Activated CD8-positive, alpha-beta memory T cell treated with anti-CD3 and anti-CD28 coated beads for 36 hours (primary cell): Measurements from ENCODE around the gene PHLDA3. TPM values are rescaled to one million over a fixed set of nuclear protein-coding genes. Genes with fewer than 3 reads are reported as not detected.

Experiments
- CTCF ChIA-PET: fragments of 350-600 bp; sonication (Branson Sonifier 250); formaldehyde crosslinking; loops from one replicate; lab custom pipeline; 2021; ENCODE audit warnings: antibody characterized with exemption; lab: Charles Lee
- POLR2A ChIA-PET: fragments of 350-600 bp; sonication (Branson Sonifier 250); formaldehyde crosslinking; loops from one replicate; lab custom pipeline; 2021; ENCODE audit warnings: antibody characterized with exemption; lab: Charles Lee
- total RNA-seq, 2 experiments: library from RNA; stranded (reverse); gene quantifications; one replicate each; pipeline ENCODE4 v1.2.3, GENCODE V29; 2021

The PHLDA3 gene
- 1 to 10 TPM; 8.7 to 9.7 TPM for total RNA-seq

DNA sequence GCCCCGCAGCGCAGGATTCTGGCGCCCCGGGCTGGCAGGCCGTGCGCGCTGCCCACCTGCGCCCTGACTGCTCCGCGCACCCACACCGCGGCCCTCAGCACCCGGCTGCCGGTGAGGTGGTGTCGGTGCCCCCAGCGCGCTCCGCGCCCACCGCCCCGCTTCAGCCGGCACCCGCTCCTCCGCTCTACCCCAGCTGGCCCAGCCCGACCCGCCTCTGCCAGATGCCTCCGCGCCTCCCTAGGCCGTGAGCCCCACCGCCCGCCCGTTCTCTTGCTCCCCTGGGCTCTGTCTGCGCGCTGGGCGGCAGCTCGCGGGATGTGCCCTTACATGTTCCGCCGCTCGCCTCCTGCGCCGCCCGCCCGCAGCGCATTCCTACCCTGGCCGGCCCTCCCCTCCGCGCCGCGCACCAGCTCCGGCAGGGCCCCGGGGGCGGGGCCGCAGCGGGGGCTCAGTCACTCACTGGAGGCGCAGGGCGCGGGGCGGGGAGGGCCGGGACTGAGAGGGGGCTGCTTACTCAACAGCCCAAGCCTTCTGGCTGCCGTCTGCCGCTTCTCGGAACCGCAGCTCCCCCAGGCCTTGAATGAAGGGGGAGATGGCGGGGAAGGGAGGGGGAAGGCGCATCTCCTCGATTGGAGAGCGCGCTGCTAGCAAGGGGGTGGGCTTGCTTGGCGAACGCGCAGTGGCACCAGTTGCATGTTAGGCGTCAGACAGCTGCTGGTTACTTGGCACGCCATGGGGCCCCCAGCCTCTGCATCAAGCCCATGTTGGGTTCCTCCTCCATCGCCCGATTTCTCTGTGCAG, at the start of gene PHLDA3:
TSS of gene PHLDA3 (minus strand) at position 345 of the 801 bp plus-strand sequence. CDS start 402 bp downstream, outside the sequence.
- ChIA-PET POLR2A (no interaction called here), CTCF (interaction anchor here (0.5 to 3.1 kb wide), 4 partner anchors 13 to 347 kb away, joined by 3 to 12 read pairs (median 6); no protein-coding TSS in a partner anchor)

DNA sequence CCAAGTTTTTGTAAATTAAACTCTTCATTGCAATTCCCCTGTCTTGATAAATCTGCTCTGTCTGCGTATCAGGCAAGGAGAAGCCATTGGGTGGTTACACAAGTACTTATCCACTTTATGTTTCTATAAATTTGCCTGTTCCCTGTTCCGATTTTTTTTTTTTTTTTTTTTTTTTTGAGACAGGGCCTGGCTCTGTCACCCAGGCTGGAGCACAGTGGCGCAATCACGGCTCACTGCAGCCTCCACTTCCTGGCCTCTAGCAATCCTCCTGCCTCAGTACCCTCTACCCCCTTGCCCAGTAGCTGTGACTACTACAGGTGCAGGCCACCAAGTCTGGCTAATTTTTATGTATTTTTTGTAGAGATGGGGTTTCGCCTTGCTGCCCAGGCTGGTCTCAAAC, 49.1 kb upstream of the PHLDA3 start:
- ChIA-PET CTCF (interaction anchor here (1.1 to 2.8 kb wide), 3 partner anchors 11 to 36 kb away, joined by 3 to 13 read pairs (median 5); partner anchors contain the start of gene CSRP1), POLR2A (no interaction called here)

DNA sequence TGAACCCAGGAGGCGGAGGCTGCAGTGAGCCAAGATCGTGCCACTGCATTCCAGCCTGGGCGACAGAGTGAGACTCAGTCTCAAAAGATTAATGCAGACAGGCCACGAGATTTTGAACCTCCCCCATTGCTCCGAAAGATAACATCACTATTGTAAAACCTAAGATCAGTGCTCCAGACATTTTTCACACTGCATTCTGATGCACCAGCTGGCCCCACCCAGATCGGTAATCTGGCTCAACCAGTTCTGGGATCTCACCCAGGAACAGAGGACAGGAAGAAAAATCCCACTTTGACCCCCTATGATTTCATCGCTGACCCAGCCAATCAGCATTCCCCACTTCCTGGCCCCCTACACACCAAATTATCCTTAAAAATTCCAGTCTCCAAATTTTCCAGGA, 48.6 kb upstream of the PHLDA3 start:
- ChIA-PET CTCF (interaction anchor here (1.4 to 2.8 kb wide), 2 partner anchors 10 to 35 kb away, joined by 5 to 13 read pairs; partner anchors contain the start of gene CSRP1), POLR2A (no interaction called here)

DNA sequence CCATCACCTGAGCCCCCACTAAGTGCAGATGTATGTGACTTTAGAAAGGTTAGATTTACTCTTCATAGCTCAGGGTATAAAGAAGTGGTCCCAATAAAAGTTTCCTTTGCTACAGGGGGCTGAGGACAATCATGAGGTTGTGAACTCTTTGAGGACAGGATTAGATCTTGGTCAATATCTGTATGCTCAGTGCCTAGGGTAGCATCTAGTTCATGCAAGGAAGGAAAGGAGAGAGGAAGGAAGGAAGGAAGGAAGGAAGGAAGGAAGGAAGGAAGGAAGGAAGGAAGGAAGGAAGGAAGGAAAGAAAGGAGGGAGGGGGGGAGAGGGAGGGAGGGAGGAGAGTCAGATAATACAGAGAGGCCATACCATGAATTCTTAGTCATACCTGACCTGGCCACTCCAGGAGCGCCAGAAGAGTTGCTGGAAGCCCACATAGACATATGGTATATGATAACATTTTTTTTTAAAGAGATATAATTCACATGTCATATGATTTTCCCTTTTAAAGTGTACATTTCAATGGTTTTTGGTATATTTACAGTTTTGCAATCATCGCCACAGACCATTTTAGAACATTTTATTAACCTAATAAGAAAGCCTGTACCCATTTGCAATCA, 47.6 kb upstream of the PHLDA3 start:
- CTCF ChIA-PET, result interaction anchor here (1.2 to 5.3 kb wide), 2 partner anchors 35 to 69 kb away, joined by 5 to 95 read pairs; no protein-coding TSS in a partner anchor
- POLR2A ChIA-PET, result interaction anchor here (0.9 kb wide), 1 partner anchor 9 kb away, joined by 6 read pairs; no protein-coding TSS in a partner anchor

DNA sequence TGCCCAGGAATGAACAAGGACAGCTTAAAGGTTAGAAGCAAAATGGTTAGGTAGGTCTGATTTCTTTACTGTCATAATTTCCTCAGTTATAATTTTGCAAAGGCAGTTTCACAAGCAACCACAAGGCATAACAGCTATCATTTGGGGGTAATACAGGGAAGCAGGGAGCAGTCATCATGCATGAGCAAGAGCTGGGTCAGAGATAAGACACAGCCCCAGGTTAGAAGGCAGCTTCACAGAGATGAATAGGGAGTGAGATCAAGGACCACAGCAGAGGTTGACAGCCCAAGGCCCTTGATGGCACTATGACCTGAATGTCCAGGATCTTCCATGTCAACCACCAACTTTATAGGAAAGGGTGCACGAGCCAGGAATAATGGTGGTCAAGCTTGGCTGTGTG, 46.9 kb upstream of the PHLDA3 start:
- CTCF ChIA-PET, result interaction anchor here (1.2 to 5.3 kb wide), 2 partner anchors 34 to 68 kb away, joined by 5 to 95 read pairs; no protein-coding TSS in a partner anchor
- POLR2A ChIA-PET, result interaction anchor here (0.9 kb wide), 1 partner anchor 9 kb away, joined by 6 read pairs; no protein-coding TSS in a partner anchor

DNA sequence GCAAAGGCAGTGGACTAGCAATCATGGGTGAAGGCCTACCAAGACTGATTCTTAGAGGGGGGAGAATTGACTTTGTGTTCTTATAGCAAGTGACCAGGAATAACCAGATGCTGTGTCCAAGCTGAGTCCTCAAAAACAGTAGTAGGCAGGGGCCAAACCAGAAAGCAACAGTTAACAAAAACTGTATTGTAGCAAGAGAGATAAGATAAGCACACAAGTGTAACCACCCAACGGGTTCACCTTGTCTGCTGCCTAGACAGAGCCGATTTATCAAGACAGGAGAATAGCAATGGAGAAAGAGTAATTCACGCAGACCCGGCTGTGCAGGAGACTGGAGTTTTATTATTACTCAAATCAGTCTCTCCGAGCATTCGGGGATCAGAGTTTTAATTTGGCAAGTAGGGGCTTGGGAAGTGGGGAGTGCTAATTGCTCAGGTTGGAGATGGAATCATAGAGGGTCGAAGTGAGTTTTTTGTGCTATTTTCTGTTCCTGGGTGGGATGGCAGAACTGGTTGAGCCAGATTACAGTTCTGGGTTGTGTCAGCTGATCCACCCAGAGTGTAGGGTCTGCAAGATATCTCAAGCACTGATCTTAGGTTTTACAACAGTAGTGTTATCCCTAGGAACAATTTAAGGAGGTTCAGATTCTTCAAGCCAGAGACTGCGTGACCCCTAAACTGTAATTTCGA, 46.2 kb upstream of the PHLDA3 start:
- CTCF ChIA-PET, result interaction anchor here (1.2 to 5.3 kb wide), 2 partner anchors 34 to 67 kb away, joined by 5 to 95 read pairs; no protein-coding TSS in a partner anchor
- POLR2A ChIA-PET, result no interaction called here

DNA sequence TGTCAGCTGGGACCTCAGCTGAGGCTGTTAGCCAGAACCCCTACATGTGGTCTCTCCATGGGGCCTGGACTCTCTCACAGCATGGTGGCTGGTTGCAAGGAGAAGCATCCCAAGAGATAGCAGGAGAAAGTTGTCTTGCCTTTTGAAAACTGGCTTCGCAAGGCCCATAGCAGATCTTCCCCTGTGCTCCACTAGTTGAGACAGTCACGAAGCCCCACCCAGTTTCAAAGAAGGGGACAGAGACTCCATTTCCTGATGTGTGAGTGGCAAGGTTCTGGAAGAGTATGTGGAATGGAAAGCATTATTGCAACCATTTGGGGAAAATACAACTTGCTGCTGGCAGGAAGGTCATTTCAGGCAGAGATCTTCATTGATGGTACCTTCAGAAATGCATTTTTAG, 45.5 kb upstream of the PHLDA3 start:
- ChIA-PET POLR2A (no interaction called here), CTCF (interaction anchor here (1.8 to 5.3 kb wide), 3 partner anchors 16 to 62 kb away, joined by 5 to 95 read pairs (median 6); no protein-coding TSS in a partner anchor)

DNA sequence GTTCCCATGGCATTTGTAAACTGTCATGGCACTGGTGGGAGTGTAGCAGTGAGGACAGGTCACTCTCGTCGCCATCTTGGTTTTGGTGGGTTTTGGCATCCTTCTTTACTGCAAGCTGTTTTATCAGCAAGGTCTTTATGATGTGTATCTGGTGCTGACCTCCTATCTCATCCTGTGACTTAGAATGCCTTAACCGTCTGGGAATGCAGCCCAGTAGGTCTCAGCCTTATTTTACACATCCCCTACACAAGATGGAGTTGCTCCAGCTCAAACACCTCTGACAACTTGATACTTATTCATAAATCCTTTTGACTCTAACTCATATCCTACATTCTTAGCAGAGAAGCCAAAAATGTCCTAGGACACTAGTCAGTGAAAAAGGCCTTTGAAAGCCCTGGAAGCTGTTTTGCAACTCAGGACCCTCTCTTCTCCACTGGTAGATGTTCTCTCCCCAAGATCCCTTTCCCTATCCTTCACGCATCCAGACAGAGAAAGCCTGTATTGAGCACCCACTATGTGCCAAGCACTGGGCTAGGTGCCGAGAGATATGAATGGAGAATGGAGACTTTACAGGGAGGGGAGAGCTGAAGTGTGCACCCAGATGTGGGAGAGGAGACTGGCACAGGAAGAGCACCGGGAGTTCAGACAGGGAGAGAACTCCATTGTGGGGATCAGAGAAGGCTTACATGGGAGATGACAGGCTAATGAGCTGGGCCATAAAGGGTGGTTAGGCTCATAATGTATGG, 44.7 kb upstream of the PHLDA3 start:
- ChIA-PET POLR2A (no interaction called here), CTCF (interaction anchor here (0.6 to 5.3 kb wide), 20 partner anchors 10 to 323 kb away, joined by 3 to 95 read pairs (median 6); partner anchors contain the start of gene PHLDA3)

DNA sequence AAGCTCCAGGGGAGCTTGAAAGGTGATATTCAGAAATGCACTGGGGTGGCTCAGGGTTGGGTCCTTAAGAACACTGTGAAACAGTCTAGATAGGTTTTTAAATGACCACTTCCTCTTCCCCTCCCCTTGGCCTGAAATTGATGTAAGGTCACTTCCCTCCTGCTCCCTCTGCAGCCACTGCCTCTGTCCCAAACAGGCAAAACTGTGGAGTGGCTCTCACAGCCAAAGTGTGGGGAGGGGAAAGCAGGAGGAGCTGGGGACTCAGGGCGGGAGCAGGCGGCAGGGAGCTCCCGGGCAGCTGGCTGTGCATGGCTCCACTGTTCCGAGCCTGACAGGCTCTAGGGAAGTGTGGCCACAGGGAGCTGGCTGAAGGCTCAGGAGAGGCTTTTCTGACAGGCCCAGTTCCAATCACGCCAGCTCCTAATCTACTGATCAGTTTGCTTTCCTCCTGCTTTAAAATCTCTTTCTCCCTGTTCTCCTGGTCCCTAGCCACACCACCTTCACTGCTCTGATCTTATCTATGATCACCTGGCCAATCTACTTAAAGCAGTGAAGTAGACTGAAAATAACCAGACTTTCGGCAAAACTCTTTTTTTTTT, 43.1 kb upstream of the PHLDA3 start:
- POLR2A ChIA-PET, result interaction anchor here (0.6 kb wide), 1 partner anchor 9 kb away, joined by 4 read pairs; no protein-coding TSS in a partner anchor
- CTCF ChIA-PET, result interaction anchor here (0.6 to 5.3 kb wide), 18 partner anchors 8 to 80 kb away, joined by 3 to 95 read pairs (median 7); no protein-coding TSS in a partner anchor

DNA sequence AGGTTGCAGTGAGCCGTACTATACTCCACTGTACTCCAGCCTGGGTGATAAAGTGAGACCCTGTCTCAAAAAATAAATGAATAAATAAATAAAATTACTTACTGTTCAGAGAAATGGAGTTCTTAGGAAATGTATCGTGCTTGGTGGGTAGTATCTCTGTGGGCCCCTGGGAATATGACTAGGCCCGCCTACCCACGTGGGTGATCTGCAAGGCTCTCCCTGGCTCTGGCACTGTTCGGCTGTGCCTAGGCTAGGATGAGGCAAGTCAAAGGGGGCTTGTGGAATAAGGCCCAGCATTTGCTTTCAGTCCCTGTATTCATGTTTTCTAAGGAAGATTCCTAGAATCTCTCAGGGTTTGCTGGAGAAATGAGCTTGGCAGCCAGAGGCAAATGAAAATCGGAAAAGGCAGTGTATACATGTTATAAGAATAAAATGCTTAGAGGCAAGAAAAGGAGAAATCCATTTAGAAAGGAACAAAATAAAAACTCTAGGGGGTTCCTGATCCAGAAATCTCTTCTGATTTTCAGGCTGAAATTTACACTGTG, 42.5 kb upstream of the PHLDA3 start:
- POLR2A ChIA-PET, result interaction anchor here (0.6 kb wide), 1 partner anchor 10 kb away, joined by 4 read pairs; no protein-coding TSS in a partner anchor

DNA sequence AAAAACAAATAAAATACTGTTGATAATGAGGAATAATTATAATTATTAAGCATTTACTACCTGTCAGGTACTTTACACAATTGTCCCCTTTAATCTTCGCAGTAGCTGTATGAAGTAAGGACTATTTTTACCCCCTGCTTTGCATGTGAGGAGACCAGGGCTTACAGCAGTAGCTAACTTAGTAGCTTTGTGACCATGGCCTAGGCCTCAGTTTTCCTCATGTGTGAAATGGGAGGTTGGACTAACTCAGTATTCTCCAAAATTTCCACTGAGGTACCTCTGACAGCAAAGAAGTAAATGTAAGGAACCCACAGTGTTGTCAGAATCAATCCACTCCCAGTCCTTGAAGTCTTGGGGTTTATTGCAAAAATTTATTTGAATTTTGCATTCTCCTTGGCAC, 41.7 kb upstream of the PHLDA3 start:
- CTCF ChIA-PET, result interaction anchor here (0.9 to 2.0 kb wide), 4 partner anchors 25 to 78 kb away, joined by 3 to 16 read pairs (median 4); no protein-coding TSS in a partner anchor
- POLR2A ChIA-PET, result no interaction called here

More for the DNA sequence above, 42.5 kb upstream of the PHLDA3 start:
- CTCF ChIA-PET, result interaction anchor here (0.6 to 5.3 kb wide), 8 partner anchors 10 to 64 kb away, joined by 3 to 95 read pairs (median 14); no protein-coding TSS in a partner anchor

DNA sequence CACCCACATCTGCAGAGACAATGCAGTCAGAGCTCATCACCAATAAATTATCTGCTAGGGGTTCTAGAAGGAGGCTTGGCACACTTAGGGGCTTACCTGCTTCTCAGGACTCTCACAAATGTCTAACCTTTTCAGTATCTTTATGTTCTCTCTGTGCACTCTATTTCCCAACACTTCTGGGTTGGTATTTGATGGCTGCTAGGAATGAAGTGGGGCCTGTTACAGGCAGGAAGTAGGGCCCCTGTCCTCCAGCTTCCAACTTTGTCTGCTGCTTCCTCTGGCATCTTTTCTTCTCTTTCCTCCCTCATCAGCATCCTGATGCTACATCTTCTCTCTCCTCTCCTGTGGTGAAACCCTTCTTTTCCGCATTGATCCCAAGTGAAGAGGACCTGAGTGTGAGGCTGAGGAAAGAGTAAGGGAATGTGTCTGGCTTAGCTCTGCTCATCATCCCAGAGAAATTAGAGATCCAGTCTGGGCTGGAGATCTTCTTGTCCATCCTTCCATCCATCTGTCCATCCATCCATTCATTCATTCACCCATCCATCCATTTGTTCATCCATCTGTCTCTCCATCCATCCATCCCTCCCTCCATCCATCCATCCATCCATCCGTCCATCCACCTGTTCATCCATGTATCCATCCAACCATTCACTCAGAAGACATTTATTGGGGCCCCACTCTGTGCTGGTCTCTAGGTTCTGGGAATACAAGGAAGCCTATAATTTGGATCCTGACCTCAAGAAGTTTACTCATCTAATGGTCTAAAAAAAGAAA, 40.8 kb upstream of the PHLDA3 start:
- POLR2A ChIA-PET, result no interaction called here
- CTCF ChIA-PET, result interaction anchor here (0.9 to 2.0 kb wide), 4 partner anchors 24 to 77 kb away, joined by 3 to 16 read pairs (median 4); no protein-coding TSS in a partner anchor

DNA sequence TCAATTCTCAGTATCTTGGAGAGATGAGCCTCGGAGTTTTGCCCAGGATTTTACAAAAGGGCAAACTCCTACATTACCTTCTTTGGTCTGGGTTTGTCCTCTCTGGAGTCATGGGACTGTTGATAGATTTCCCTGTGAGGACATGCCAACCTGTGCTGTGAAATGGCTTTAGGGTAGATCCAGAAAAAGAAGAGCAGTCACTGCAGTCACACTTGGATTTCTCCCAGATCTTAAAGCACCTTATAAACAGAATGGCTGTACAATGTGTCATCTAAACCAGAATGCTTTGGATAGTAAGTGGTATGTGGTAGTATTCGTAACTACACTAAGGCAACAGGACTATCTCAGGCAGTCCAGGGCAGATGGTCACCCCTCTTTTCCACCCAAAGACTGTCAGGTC, 39.8 kb upstream of the PHLDA3 start:
- POLR2A ChIA-PET, result no interaction called here
- CTCF ChIA-PET, result interaction anchor here (2.0 to 3.3 kb wide), 2 partner anchors 27 to 28 kb away, joined by 16 to 24 read pairs; no protein-coding TSS in a partner anchor

DNA sequence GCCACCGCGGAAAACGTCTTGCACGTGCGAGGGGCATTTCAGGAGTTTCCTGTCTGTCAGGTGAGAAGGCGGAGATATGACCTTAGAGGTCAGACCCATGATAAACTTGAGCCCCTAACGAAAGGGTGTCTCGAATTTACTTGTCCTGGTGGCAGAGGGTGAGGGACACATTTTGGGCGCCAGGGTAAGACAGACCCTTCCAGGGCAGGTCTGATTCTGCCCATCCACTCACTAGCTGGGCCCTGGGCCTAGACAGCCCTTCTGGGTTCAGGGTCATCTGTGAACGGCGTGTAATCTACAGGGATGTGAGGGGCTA, 38.3 kb upstream of the PHLDA3 start:
- ChIA-PET POLR2A (interaction anchor here (0.7 to 1.5 kb wide), 3 partner anchors 9 to 1688 kb away, joined by 3 to 6 read pairs (median 6); no protein-coding TSS in a partner anchor), CTCF (interaction anchor here (1.1 to 3.3 kb wide), 6 partner anchors 9 to 53 kb away, joined by 3 to 24 read pairs (median 3); partner anchors contain the start of gene NAV1)

DNA sequence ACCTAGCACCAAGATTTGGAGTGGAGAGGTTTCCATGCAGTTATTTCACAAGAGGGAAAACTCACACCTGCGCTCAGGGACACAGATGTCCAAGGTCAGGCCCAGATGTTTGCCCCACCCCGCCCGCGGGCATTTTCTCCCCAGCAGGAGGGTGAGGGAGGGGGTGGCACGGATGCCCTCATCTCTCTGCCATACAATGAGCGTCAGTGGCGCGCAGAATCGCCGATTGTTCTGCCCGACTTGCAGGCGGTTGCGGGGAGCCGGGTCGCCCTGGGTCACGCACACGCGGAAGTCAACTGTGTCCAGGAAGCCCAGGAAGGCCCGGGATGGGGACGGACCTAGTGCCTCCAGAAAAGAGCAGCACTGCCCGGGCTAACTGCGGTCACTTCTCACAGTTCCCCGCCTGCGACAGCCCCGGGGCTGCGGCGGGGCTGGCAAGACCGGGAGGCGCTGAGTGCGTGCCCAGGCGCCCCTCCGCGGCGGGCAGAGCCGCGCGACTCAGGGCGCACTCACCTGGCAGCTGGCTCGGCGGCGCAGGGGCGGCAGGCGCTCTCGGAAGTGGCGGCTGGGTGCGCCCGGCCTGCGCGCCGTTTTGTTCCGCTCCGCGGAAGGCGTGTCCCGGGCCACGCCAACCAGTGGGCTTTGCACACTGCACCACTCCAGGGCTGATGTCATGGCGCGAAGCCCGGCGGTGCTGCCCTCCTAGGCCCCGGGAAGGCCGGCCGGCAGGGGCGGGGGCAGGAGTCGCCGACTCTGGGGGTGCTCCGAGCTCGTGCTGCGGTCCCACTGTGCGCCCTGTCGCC, 37.8 kb upstream of the PHLDA3 start, which contains the start of gene CSRP1:
TSS of gene CSRP1 (minus strand) at position 567 of the 803 bp plus-strand sequence. CDS start 10,820 bp downstream, outside the sequence.
- ChIA-PET CTCF (interaction anchor here (1.1 to 3.3 kb wide), 6 partner anchors 8 to 52 kb away, joined by 3 to 24 read pairs (median 3); partner anchors contain the start of gene NAV1), POLR2A (interaction anchor here (0.7 to 1.5 kb wide), 3 partner anchors 10 to 1688 kb away, joined by 3 to 6 read pairs (median 6); no protein-coding TSS in a partner anchor)
